Brain pericyte (primary cell): Measurements from ENCODE around the gene C12orf75.
"Not testable (repeated sequence)": the region's sequence is repeated elsewhere in the genome, so short reads cannot be mapped to it uniquely, and the experiment has no call there.

Source experiments
- DNase-seq: peaks from one replicate; pipeline ENCODE4 v3.0.0-alpha.2; 2012; ENCODE audit warnings: low read depth, low spot score

C12orf75 gene

DNA sequence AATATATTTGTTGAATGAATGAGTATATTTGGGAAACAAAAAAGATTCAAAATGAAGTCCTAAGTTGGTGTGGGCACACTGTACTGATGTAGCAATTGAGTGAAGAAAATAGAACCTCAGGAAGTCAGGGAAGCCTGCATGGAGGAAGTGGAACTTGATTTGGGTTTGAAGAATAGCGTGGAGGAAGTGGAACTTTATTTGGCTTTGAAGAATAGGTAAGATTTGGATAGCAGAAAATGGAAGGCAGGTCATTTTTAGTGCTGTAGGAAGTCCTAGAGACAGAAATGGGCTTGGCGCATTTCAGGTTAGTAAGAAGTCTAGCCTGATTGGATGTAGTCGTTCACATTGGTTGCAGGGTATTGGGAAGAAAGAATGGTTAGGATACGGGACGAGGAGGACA is 5.4 kb downstream of the C12orf75 start:
- no peak for DNase-seq

- no peak for DNase-seq
These were observed 5.9 kb downstream of the C12orf75 start for GRCh38 chr12:105336411-105336810.

DNA sequence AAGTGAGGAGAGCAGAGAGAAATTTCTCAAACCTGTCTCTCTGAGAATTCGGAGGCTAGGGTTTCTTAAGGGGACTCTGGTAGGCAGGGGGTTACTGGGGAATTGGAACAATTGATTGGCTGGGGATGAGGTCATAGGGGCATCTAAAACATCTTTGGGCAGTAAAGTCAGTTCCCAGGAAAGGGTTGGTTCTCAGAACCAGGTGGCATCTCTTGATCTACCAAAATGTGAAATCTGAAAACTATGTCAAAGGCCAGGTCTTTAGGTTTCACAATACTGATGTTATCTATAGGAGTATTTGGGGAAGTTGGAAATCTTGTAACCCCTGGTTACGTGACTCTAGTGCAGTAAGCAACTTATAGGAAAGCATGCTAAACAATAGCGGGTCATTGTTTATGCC is 6.9 kb downstream of the C12orf75 start:
- no peak for DNase-seq

DNA sequence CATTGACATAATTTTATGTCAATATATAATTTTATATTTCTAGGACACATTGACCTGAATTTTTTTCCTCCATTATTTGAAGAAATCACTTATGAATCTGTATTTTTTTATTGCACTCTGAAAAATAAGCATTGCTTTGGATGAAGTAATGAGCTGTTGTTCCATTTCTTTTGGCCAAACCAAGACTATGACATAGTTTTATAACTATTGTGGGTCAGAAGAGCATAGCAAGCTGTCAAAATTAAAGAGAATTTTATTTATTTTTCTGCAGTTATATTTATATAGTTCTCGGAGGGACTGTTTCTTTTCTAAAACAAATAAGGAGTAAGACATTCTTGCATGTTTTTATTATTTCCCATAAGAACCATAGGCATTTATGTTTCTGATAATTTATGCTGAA is 8.5 kb downstream of the C12orf75 start:
- no peak for DNase-seq

- DNase-seq: no peak
These were observed 10.5 kb downstream of the C12orf75 start for GRCh38 chr12:105341010-105341409.

DNA sequence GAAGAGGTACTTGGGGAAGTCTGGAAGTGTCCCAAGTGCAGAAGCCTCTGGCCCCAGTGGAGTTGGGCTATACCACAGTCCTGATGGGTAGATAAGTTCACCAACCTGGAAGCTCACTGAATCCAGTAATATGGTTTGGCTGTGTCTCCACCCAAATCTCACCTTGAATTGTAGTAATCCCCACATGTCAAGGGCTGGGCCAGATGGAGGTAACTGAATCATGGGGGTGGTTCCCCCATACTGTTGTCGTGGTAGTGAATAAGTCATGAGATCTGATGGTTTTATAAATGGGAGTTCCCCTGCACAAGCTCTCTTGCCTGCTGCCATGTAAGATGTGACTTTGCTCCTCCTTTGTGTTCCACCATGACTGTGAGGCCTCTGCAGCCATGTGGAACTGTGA is 11.1 kb downstream of the C12orf75 start:
- DNase-seq: not testable (repeated sequence)

GRCh38 chr12:105342464-105342863 is 12.0 kb downstream of the C12orf75 start:
- DNase-seq: no peak

DNA sequence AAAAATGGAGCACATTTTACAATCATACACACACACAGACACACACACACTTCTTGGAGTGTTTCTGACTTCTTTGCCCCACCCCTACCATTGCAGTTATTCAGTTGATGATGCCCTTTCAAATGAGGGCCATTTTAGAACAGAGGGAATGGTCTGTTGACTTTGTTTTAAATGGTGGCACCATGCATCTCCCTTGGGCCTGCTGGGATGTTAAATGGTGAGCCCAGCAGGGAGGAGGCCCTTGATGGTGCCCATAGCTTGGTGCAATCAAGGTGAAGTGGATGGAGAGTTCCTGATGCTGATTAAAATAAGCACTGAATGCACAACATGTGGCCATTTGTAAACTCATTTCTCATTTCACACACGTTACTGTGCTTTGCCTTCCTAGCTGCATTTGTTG is 13.3 kb downstream of the C12orf75 start:
- no peak for DNase-seq

DNA sequence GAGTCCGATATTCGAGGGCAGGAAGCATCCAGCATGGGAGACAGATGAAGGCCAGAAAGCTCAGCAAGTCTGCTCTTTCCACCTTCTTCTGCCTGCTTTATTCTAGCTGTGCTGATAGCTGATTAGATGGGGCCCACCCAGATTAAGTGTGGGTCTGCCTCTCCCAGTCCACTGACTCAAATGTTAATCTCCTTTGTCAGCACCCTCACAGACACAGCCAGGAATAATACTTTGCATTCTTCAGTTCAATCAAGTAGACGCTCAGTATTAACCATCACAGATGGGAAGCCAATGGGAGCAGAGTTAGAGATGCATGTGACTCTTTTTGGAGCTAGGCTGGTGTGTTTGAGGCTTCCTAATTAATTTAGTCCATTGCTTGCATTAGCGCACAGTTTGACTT is 17.0 kb downstream of the C12orf75 start:
- no peak for DNase-seq

GRCh38 chr12:105348142-105348541 is 17.7 kb downstream of the C12orf75 start:
- no peak for DNase-seq

DNA sequence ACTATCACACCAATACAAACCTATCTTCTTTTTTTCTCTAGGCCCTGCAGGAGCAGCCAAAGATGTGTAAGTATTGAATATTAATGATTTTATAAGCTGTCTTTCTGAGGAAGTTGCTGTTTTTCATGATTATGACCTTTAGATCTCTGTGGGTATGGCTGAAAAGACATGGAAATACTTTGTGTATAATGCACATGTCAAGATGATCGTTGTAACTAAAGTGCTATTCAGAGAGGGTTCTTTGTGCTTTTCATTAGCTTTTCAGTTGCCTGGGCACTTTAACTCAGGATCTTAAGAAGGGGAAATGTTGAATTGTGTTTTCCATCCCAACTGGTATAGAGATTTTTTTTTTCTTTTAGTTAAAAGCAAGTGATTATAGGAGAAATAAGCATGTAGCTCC is 18.1 kb downstream of the C12orf75 start:
- no peak for DNase-seq

GRCh38 chr12:105349138-105349537 is 18.6 kb downstream of the C12orf75 start:
- DNase-seq: no peak

GRCh38 chr12:105351523-105351922 is 21.0 kb downstream of the C12orf75 start:
- no peak for DNase-seq

DNA sequence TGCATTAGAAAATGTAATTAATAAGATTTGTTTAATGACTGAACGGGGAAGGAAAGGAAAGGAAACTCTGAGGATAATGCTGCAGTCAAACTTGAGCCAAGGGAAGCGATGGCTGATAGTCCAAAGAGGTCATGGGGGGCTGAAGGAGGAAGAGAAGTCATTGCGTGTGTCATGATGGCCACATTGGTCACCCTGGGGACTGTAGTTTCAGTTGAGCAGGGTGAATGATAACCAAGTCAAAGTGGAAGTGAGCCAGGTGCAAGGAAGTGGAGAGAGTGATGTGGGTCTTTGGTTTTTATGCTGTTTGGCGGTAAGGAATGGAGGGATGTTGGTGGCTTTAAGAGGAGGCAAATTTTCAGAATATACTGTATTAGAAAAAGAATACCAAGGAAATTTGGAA is 21.6 kb downstream of the C12orf75 start:
- DNase-seq: no peak

- DNase-seq: no peak
These were observed 22.6 kb downstream of the C12orf75 start for GRCh38 chr12:105352940-105353635.

DNA sequence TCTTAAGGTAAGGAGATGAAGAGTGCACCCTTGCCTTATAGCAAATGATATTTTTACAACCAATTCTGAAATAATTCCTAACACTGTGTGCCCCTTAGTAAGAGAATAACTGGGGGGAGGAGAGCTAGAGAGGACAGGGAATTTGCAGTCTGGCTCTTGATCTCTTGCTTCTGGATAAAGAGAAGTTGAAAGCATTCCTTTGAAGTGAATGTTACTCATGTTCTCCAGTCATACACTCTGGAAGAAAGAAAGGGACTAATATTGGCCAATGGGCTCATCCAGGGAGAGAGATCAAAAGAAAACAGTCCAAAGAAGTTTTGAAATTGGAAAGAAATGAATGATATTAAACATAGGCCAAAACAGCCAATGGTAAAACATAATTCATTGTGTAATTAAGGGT is 25.3 kb downstream of the C12orf75 start:
- DNase-seq: no peak

- DNase-seq: no peak
These were observed 26.7 kb downstream of the C12orf75 start for GRCh38 chr12:105357162-105357691.

- no peak for DNase-seq
These were observed 28.3 kb downstream of the C12orf75 start for GRCh38 chr12:105358789-105359188.

DNA sequence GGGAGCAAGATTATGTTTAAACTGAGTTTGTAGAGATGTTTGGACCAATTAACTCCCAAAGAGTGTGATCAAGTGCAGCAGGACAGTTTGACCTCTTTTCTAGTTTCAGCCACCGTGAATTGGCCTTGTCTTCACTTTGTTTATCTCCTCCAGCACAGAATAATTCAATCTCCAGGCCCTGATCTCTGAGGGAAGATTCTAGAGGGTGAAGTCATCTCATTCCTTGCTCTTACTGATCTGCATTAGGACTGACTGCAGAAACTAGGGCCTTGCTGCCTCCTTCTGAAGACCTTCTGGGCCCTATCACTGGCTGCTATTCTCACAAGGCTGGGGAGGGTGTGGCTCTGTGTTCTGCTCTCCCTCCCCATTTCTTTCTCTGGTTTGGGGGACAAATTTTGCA is 29.4 kb downstream of the C12orf75 start:
- no peak for DNase-seq

GRCh38 chr12:105363890-105364289 is 33.4 kb downstream of the C12orf75 start:
- DNase-seq: no peak

DNA sequence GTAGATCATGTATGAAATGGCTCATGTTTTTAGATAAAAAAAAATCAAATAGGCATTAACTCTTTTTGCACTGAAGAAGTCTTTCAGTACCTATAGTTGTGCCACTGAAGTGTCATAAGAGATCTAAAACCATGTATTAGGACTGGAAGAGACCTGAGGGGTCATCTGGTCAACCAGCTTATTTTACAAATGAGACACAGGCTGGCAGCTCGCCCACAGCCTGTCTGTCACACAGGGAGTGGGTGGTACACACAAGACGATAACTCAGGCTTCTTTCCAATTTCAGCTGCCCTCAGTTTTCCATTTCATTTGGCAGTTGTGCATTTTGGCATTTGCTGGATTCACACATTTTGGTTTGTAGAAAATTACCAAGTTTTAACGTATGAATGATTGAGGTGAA is 34.7 kb downstream of the C12orf75 start:
- no peak for DNase-seq

DNA sequence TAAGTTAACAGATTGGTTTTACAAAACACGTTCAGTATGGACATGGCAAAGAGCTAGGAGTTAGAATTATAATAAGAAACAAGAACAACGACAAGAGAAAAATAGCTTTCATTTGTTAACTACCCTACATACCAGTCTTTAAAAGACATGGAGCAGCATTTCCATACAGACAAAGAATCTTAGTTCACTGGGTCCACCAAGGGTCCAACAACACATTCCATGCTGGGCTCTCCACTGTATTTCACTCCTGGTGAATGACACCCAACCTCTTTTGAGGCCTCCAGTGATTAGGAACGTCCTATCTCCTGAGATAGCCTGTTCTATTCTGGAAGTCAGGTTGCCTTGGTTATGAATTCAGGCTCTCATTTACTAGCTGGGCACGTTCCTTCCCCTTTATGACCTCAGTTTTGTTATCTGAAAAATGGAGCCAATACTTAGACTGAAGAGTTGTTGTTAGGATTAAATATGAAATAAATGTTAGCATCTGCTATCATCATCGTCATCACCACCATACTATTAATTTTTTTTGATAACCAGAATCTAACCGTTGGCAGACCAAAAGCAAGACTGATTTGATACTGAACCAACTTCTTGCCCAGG is 37.7 kb downstream of the C12orf75 start:
- no peak for DNase-seq

DNA sequence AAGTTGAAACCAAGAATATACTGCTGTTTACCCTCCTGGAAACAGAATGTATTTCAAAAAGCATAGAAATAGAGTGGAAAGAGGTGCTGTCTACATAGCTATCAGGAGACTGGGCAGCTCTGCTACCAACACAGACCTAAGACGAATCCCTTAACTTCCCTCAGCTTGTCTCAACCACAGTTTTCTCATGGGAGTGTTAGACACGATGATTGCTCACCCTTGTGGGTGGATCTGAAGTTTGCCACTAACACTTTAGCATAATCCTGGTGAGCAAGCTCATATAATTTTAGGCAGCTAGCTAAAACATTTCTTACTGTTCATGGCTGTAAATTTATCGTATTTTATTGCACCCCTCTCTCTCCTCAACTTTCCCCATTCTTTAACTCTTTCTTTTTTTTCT is 38.5 kb downstream of the C12orf75 start:
- no peak for DNase-seq
